Choroid plexus epithelial cell (primary cell): ENCODE data around the gene BRF1.
A peak's percentile ranks its signal among the peaks of the same experiment; 100 is the strongest.
"Not testable (repeated sequence)": the region's sequence is repeated elsewhere in the genome, so short reads cannot be mapped to it uniquely, and the experiment has no call there.

Experiments used
- DNase-seq: peaks from one replicate; pipeline ENCODE4 v3.0.0-alpha.2; 2010; ENCODE audit warnings: low read depth
- H3K4me3 ChIP-seq: 2 replicates; pipeline ENCODE4 v1.5.1; 2011; ENCODE audit warnings: low read depth, mild to moderate bottlenecking, control low read depth, low read length, moderate library complexity
- CTCF ChIP-seq: conservative IDR thresholded peaks from 2 replicates; pipeline ENCODE4 v1.5.1; 2011; ENCODE audit warnings: low read depth, mild to moderate bottlenecking, control low read depth, inconsistent platforms, low read length, moderate library complexity

BRF1 gene

DNA sequence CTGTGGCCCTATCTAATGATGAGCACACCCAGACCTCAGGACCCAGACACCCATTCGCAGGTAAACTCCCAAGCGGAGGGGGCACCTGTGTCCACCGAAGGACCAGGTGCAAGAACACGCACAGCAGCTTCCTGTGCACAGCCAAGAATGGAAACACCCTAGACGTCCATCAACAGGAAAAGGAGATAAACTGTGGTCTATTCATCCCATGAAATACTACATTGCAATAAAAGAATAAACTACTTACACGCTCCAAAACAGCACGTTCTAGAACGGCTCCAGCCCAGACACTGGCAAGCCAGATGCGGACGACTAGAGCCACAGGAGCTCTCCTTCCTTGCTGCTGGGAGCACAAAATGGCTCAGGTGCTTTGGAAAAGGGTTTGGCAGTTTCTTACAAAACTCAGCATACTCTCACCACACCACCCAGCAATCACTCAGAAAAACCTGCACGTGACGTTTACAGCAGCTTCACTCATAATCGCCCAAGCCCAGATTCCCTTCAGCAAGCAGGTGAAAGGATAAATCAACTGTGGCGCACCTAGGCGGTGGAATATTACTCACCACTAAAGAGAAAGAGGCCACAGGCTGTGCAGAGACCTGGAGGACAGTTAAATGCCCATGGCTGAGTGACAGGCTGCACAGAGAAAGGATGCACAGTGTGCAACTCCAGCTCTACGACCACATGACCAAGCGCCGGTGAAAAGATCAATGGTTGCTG is 21.0 kb downstream of the BRF1 start:
- TF ChIP-seq CTCF: no peak
- H3K4me3 ChIP-seq: no peak overlapping the region

GRCh38 chr14:105277448-105277847 is 23.4 kb downstream of the BRF1 start:
- DNase-seq, H3K4me3 ChIP-seq: not testable (repeated sequence)

More for the DNA sequence above, 21.0 kb downstream of the BRF1 start:
- DNase-seq: no peak

DNA sequence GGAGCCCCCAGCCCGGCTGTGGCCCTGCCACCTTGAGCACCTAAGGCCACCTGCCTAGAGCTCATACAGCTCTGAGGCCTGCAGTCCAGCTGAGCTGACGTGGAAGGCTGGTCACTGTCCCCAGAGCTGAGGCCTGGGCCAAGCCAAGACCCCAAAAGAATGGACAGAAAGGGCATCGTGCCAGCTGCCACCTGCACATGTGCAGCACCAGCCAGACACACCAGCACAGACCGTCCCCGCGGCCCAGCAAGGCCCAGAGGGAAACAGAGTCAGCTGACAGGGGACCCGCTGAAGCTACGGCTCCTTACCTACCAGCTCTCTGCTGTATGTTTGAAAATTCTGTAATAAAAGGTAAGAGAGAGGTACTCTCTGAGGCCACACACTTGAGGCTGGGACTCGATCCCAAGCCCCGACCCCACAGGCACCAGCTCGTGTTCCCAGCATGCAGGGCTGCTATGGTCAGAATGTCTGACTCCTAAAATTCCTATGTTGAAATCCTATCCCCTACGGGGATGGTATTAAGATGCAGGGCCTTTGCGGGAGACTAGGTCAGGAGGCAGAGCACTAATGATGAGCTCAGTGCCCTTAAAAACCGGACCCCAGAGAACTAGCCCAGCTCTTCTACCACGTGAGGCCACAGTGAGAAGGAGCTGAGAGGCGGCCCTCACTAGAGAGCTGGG is 25.4 kb downstream of the BRF1 start:
- TF ChIP-seq CTCF: no peak
- DNase-seq: peak; percentile 81

DNA sequence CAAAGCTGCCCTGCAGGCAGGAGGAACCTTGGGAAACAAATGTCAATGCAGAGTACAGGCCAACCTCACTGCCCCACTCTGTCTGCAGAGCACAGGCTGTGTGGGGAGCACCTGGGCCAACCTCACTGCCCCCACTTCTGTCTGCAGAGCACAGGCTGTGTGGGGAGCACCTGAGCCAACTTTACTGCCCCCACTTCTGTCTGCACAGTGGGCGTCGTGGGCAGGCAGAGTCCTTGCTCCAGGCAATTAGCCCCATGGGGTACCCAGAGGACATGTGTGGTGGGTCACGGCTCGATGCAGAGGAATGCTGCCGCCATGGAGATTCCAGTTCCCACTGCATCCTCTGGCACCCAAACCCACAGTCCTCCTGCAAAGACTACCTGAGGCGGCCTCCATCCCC is 26.2 kb downstream of the BRF1 start:
- H3K4me3 ChIP-seq: no peak overlapping the region
- no peak for TF ChIP-seq CTCF
- no peak for DNase-seq

More for the DNA sequence above, 25.4 kb downstream of the BRF1 start:
- H3K4me3 ChIP-seq: no peak overlapping the region

DNA sequence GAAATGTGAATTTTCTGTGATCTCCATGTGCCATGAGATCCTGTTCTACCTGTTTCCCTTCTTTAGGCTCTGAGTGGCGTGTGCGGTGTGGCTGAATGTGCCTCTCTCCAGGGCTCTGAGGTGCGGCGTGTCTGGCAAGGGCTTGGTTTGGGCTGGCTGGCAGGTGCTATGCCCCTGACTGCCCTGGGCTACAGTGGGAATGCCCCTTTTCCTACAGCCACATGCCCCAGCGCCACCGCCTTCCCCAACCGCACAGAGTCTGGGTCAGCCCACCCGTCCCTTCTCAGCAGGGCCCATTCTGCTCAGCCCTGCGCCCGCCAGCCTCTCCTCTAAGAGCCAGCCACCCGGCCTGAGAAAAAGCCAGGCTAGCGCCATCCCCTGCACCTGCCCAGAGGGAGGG is 27.7 kb downstream of the BRF1 start:
- no peak overlapping the region for H3K4me3 ChIP-seq
- DNase-seq: no peak
- TF ChIP-seq CTCF: no peak

DNA sequence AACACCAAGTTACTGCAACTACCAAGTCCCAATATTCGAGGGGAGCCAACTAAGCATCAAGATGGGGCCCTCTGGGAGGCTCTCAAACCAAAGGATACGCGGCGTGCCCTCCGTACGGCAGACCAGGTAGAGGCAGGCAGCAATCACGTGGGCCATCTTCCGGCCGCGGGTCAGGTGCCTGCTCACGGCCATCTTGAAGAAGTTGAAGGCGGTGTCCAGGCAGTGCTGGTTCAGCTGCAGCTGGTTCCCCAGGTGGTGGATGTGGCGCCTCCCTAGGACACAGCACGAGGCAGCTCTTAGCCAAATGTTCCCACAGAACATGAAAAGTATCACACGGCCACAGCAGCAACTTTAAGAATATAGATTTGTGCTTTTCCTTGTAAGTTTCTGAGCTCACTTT is 28.2 kb downstream of the BRF1 start:
- no peak for TF ChIP-seq CTCF
- H3K4me3 ChIP-seq: no peak overlapping the region
- no peak for DNase-seq

GRCh38 chr14:105271224-105271890 is 29.4 kb downstream of the BRF1 start:
- H3K4me3 ChIP-seq: no peak overlapping the region
- no peak for TF ChIP-seq CTCF
- no peak for DNase-seq
